Tibial artery (tissue), 4 donors: ENCODE results near the gene FGF11.

Experiments
- DNase-seq, 2 donors: peaks; one replicate each; pipeline ENCODE4 v3.0.0-alpha.2; 2019
- H3K27ac ChIP-seq, 2 donors: fragments of 200-600 bp; sonication (generic) in 1 of 2; 1 replicate in 1 of 2; 2 replicates in 1 of 2; pipeline ENCODE4 v1.5.1; 2018 to 2019; ENCODE audit warnings: mild to moderate bottlenecking in 1 of 2
- H3K27me3 ChIP-seq, 2 donors: fragments of 200-600 bp; sonication (generic) in 1 of 2; one replicate each; pipeline versions ENCODE4 v1.5.1 to v1.6.0; 2016 to 2019
- H3K36me3 ChIP-seq, 3 donors: fragments of 200-600 bp; sonication (generic) in 2 of 3; one replicate each; pipeline ENCODE4 v1.5.1; 2016 to 2019; ENCODE audit warnings: mild to moderate bottlenecking in 2 of 3
- H3K4me1 ChIP-seq, 4 donors: fragments of 200-600 bp; sonication (generic) in 2 of 4; 1 replicate in 3 of 4; 2 replicates in 1 of 4; pipeline ENCODE4 v1.5.1; 2016 to 2019
- H3K4me3 ChIP-seq, 2 donors: fragments of 200-600 bp; sonication (generic) in 1 of 2; 1 replicate in 1 of 2; 2 replicates in 1 of 2; pipeline ENCODE4 v1.5.1; 2018 to 2019; ENCODE audit warnings: mild to moderate bottlenecking in 2 of 2
- H3K9me3 ChIP-seq, 3 donors: fragments of 200-600 bp; sonication (generic) in 1 of 3; one replicate each; pipeline ENCODE4 v1.5.1; 2016 to 2019
- intact Hi-C: fragments of 100-400 bp; cut with DNase I; formaldehyde crosslinking; loops from one replicate; pipeline ENCODE4 v1.15.0; 2023; ENCODE audit warnings: low total_unique reads
- TF ChIP-seq, protein P1 (sequence below), 2 experiments: fragments of 200-600 bp in 1 of 2; fragments of 450-650 bp in 1 of 2; IDR thresholded peaks; one replicate each; pipeline ENCODE4 v1.5.1; 2017 to 2019; ENCODE audit warnings: antibody characterized with exemption in 2 of 2, mild to moderate bottlenecking in 1 of 2, moderate library complexity in 1 of 2

FGF11 gene

DNA sequence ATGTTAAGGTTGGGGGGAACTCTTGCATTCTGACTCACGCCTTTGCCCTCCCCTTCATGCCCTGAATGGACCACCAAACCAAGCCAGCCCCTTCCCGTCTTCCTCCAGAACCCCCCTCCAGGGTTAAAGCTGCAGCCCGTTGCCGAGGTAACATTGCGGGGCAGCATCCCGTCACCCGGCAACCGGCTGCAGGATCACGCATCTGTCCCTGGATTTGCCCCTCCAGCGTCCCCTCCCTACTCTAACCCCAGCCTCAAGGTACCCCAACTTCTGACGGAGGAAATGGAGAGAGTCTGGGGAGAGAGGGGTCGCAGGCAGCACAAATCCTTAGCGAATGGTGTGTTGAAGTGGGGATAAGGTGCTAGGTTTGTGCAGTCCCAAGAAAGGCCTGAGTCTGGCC is 32.2 kb upstream of the FGF11 start:
- H3K27me3 ChIP-seq: no peaks in the 10 kb centered on the region
- intact Hi-C loops: no loop called here
- TF ChIP-seq, protein P1, sequence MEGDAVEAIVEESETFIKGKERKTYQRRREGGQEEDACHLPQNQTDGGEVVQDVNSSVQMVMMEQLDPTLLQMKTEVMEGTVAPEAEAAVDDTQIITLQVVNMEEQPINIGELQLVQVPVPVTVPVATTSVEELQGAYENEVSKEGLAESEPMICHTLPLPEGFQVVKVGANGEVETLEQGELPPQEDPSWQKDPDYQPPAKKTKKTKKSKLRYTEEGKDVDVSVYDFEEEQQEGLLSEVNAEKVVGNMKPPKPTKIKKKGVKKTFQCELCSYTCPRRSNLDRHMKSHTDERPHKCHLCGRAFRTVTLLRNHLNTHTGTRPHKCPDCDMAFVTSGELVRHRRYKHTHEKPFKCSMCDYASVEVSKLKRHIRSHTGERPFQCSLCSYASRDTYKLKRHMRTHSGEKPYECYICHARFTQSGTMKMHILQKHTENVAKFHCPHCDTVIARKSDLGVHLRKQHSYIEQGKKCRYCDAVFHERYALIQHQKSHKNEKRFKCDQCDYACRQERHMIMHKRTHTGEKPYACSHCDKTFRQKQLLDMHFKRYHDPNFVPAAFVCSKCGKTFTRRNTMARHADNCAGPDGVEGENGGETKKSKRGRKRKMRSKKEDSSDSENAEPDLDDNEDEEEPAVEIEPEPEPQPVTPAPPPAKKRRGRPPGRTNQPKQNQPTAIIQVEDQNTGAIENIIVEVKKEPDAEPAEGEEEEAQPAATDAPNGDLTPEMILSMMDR (IDR thresholded peaks at IDR 0.05): no peak
- DNase-seq: peak in 1 of 2 donors; percentile 61
- H3K4me1 ChIP-seq: peaks cover 0 to 27% (median 22%) of the 10 kb centered on the region in 4 donors
- H3K4me3 ChIP-seq: no peak overlapping the region
- H3K36me3 ChIP-seq: peaks cover 10 to 30% (median 12%) of the 10 kb centered on the region in 3 donors
- no peak overlapping the region for H3K27ac ChIP-seq
- no peaks in the 10 kb centered on the region for H3K9me3 ChIP-seq

DNA sequence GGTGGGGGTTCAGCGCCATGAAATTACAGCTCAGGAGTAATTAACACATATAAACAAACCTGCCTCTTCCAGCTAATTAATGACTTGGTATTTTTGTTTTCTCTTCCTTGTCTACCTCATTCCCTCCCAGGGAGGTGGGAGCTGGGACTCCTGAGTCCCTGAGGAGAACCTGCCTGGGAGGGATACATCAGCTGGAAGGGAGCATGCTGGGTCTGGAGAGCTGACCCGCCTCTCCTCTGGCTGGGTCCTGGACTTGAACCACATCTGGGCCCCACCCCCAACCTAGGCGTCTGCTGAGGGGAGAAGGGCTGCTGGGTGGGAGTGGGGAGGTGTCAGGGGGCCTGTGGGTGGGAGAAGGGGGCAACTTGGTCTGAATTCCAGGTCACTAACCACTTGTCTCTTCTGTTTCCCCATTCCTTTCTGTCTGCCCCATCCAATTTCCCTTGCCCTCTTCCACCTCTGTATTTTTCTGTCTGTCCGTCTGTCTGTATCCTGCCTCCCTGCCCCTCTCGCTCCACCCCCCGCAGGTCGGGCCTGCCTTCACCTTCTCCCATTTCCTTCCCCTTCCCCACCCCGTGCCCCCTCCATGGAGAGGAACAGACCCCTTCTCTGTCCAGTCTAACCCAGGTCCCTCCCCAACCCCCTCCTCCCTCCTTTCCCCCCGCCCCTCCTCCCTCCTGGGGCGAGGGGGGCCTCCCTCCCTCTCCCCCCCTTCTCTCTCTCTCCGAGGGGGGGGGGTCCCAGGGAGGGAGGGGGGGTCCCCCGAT is 31.6 kb upstream of the FGF11 start, which contains the start of gene NLGN2:
Gene NLGN2 (plus strand): TSS at position 361 of the 767 bp plus-strand sequence. CDS start 411 bp downstream, outside the sequence.
- intact Hi-C loops: no loop called here
- TF ChIP-seq, protein P1 (IDR thresholded peaks at IDR 0.05): no peak

GRCh38 chr17:7408252-7408727 is 31.0 kb upstream of the FGF11 start:
- H3K4me1 ChIP-seq: peaks cover 0 to 17% (median 10%) of the 10 kb centered on the region in 4 donors
- intact Hi-C loops: no loop called here
- no peaks in the 10 kb centered on the region for H3K27me3 ChIP-seq
- H3K4me3 ChIP-seq: no peak overlapping the region
- TF ChIP-seq, protein P1 (IDR thresholded peaks at IDR 0.05): no peak
- peak in 1 of 2 donors; percentile 64 for DNase-seq
- H3K27ac ChIP-seq: no peak overlapping the region
- no peaks in the 10 kb centered on the region for H3K9me3 ChIP-seq
- H3K36me3 ChIP-seq: peaks cover 10 to 30% (median 12%) of the 10 kb centered on the region in 3 donors

More for the DNA sequence above, 31.6 kb upstream of the FGF11 start, which contains the start of gene NLGN2:
- H3K27ac ChIP-seq: no peak within 1 kb of the TSS
- no peaks in the 10 kb centered on the region for H3K9me3 ChIP-seq
- DNase-seq: peak in 1 of 2 donors; percentile 62
- H3K4me1 ChIP-seq: peaks cover 0 to 23% (median 17%) of the 10 kb centered on the region in 4 donors
- H3K27me3 ChIP-seq: no peaks in the 10 kb centered on the region
- peaks cover 10 to 30% (median 12%) of the 10 kb centered on the region in 3 donors for H3K36me3 ChIP-seq
- no peak within 1 kb of the TSS for H3K4me3 ChIP-seq

- Histone ChIP-seq H3K4me3 (no peak overlapping the region), H3K9me3 (no peaks in the 10 kb centered on the region), H3K27me3 (no peaks in the 10 kb centered on the region), H3K27ac (no peak overlapping the region), H3K4me1 (peaks cover 0 to 16% (median 10%) of the 10 kb centered on the region in 4 donors), H3K36me3 (peaks cover 10 to 30% (median 12%) of the 10 kb centered on the region in 3 donors)
- intact Hi-C loops: no loop called here
- DNase-seq: no peak
- TF ChIP-seq, protein P1 (IDR thresholded peaks at IDR 0.05): no peak
Measured at GRCh38 chr17:7408863-7409262, 30.4 kb upstream of the FGF11 start.

- Histone ChIP-seq H3K36me3 (peaks cover 10 to 37% (median 13%) of the 10 kb centered on the region in 3 donors), H3K27ac (no peak overlapping the region), H3K4me3 (no peak overlapping the region), H3K27me3 (no peaks in the 10 kb centered on the region), H3K4me1 (peaks cover 0 to 16% (median 10%) of the 10 kb centered on the region in 4 donors), H3K9me3 (no peaks in the 10 kb centered on the region)
- TF ChIP-seq, protein P1 (IDR thresholded peaks at IDR 0.05): no peak
- no peak for DNase-seq
- intact Hi-C loops: no loop called here
Measured at GRCh38 chr17:7409716-7410115, 29.6 kb upstream of the FGF11 start.
